HG02840 (cell line): Measurements from ENCODE around the gene FAM47E.

ENCODE experiments used
- ATAC-seq: cut with Tn5 transposase; IDR thresholded peaks from one replicate; pipeline ENCODE4 v1.9.1; 2021; ENCODE audit warnings: mild to moderate bottlenecking, moderate library complexity, moderate number of reproducible peaks; ENCODE audit not compliant: unreplicated experiment, low FRiP score

Gene FAM47E

DNA sequence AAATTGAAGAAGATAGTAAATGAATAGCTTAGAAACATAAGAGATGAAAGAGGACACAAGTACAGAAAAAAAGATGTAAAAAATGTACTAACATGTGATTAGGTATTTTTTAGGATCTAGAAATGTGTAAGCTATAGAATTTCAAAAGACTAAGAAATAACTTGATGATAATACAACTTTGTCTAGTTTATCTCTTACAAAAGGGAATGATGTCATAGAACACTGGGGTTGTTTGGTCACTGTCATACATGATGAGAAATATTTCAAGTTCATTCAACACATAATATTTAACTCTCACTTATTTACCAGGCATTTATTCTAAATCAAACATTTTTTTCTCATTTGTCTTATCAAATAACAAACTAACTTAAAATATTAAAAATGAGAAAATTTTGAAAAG, 73.6 kb downstream of the FAM47E start:
- ATAC-seq, result no peak

- no peak for ATAC-seq
These were observed 75.0 kb downstream of the FAM47E start for GRCh38 chr4:76326515-76326914.
